Measurements from ENCODE around the gene CEP250.

Gene CEP250

DNA sequence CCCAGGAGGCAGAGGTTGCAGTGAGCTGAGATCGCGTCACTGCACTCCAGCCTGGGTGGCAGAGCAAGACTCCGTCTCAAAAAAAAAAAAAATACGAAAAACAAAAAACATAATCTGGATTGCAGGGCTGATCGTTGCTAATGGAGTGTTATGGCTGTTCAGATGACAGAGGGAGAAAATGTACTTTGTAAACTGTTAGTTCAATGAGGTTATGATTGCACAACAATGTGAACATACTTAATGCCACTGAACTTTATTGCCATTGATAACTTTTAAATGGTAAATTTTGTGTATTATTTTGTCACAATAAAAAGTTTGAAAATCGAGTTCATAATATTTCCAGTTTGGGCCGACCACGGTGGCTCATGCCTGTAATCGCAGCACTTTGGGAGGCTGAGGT is 63.6 kb downstream of the CEP250 start:
- Histone ChIP-seq H2BK120ac (ENCODE audit: low read depth, low read length) (no peak overlapping the region), H4K91ac (ENCODE audit: low read depth, low read length, poor library complexity) (no peak overlapping the region), H3K4me1 (ENCODE audit: control insufficient read depth in 2 of 2, insufficient read depth in 1 of 2, low read depth in 1 of 2, low read length in 2 of 2) (no peaks in the 10 kb centered on the region), H2BK12ac (ENCODE audit: low read length) (no peak overlapping the region), H2BK15ac (ENCODE audit: low read length) (no peak overlapping the region), H3K4me3 (ENCODE audit: low read length in 2 of 2) (no peak overlapping the region), H2AFZ (ENCODE audit: low read length) (no peak overlapping the region), H3K36me3 (replicated peaks in 1 of 2; ENCODE audit: control insufficient read depth in 2 of 2, insufficient read depth in 2 of 2, low read length in 2 of 2) (peaks cover 0 to 11% of the 10 kb centered on the region in 2 donors), H3K4me2 (ENCODE audit: insufficient read depth, low read length, poor library complexity, severe bottlenecking) (no peak overlapping the region), H3K27ac (replicated peaks; ENCODE audit: low read length) (no peak overlapping the region), H3K79me1 (ENCODE audit: low read depth, low read length) (no peaks in the 10 kb centered on the region), H3K9ac (ENCODE audit: low read depth, low read length, poor library complexity) (no peak overlapping the region), H3K4ac (ENCODE audit: low read length) (no peak overlapping the region), H4K8ac (ENCODE audit: low read depth, low read length) (no peak overlapping the region), H3K9me3 (replicated peaks in 1 of 2; ENCODE audit: control insufficient read depth in 2 of 2, insufficient read depth in 1 of 2, low read depth in 1 of 2, low read length in 2 of 2) (no peaks in the 10 kb centered on the region), H3K23ac (ENCODE audit: low read depth, low read length, poor library complexity) (no peak overlapping the region), H3K18ac (ENCODE audit: low read length) (no peak overlapping the region), H2BK5ac (ENCODE audit: low read length) (no peak overlapping the region), H3K14ac (ENCODE audit: low read length) (no peak overlapping the region), H3K27me3 (ENCODE audit: control insufficient read depth in 3 of 3, insufficient read depth in 3 of 3, low read depth in 1 of 3, low read length in 3 of 3) (no peaks in the 10 kb centered on the region), H2AK5ac (ENCODE audit: low read depth, low read length) (no peak overlapping the region)
- DNase-seq (ENCODE audit: low spot score), result no peak
- WGBS, 2 donors (ENCODE audit: extremely low coverage in 2 of 2, insufficient read length in 2 of 2, insufficient replicate concordance in 1 of 2), result no CpG with 5 or more reads among the region's 9 CpGs

DNA sequence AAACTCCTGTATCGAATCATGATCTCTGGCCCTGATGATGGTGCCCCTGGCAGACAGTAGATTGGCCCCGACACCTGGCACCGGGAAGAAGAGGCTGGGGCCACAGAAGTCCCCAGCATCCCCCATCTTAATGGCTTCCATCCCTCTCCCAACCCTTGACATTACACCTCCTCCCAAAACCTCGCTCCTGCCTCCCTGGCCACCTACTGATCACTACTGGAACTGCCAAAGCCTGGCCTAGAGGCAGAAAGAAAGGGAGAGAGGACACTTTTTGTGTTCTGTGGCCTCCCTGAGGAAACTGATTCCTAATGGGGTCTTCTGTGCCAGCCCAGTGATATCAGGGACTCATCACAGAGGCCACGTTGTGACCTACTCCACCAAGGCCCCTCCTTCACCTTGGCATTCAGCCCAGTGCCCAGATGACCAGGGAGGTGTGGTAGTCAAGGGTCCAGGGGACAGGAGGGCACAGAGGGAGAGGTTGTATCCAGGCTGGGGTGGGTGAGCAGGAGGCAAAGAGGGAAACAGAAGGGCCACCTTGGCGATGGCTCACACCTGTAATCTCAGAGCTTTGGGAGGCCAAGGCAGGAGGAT is 68.0 kb downstream of the CEP250 start:
- H2BK15ac ChIP-seq (ENCODE audit: low read length), result no peak overlapping the region

DNA sequence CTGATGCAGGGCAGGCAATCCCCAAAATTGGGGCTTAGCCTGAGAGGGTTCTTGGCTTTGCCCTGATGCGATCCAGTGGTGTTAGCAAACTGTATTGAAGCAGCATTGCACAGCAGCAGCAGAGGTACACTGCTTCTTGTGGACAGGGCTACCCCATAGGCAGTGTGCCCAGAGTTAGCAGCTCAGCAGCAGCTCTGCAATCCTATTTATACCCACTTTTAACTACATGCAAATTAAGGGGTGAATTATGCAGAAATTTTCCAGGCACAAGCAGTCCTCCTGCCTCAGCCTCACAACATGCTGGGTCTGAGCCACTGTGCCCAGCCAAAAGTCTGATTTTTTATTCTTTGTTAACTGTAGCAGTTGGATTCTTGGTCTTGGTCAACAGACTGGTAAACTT is 70.2 kb downstream of the CEP250 start:
- no CpG with 5 or more reads among the region's 1 CpG for WGBS, 2 donors (ENCODE audit: extremely low coverage in 2 of 2, insufficient read length in 2 of 2, insufficient replicate concordance in 1 of 2)
- H3K4me3 ChIP-seq (ENCODE audit: low read length in 2 of 2), result peak overlapping the region in 1 of 2 donors; percentile 30
- no peak overlapping the region for H2AFZ ChIP-seq (ENCODE audit: low read length)
- no peak overlapping the region for H3K4me2 ChIP-seq (ENCODE audit: insufficient read depth, low read length, poor library complexity, severe bottlenecking)
- H4K8ac ChIP-seq (ENCODE audit: low read depth, low read length), result no peak overlapping the region
- no peak overlapping the region for H3K18ac ChIP-seq (ENCODE audit: low read length)
- H3K27ac ChIP-seq (replicated peaks; ENCODE audit: low read length), result no peak overlapping the region
- H2AK5ac ChIP-seq (ENCODE audit: low read depth, low read length), result no peak overlapping the region
- no peak overlapping the region for H3K23ac ChIP-seq (ENCODE audit: low read depth, low read length, poor library complexity)
- H2BK12ac ChIP-seq (ENCODE audit: low read length), result no peak overlapping the region
- no peaks in the 10 kb centered on the region for H3K27me3 ChIP-seq (ENCODE audit: control insufficient read depth in 3 of 3, insufficient read depth in 3 of 3, low read depth in 1 of 3, low read length in 3 of 3)
- no peak overlapping the region for H4K91ac ChIP-seq (ENCODE audit: low read depth, low read length, poor library complexity)
- peaks cover 0 to 3% of the 10 kb centered on the region in 2 donors for H3K4me1 ChIP-seq (ENCODE audit: control insufficient read depth in 2 of 2, insufficient read depth in 1 of 2, low read depth in 1 of 2, low read length in 2 of 2)
- no peak for DNase-seq (ENCODE audit: low spot score)
- no peaks in the 10 kb centered on the region for H3K79me1 ChIP-seq (ENCODE audit: low read depth, low read length)
- no peaks in the 10 kb centered on the region for H3K36me3 ChIP-seq (replicated peaks in 1 of 2; ENCODE audit: control insufficient read depth in 2 of 2, insufficient read depth in 2 of 2, low read length in 2 of 2)
- no peak overlapping the region for H2BK120ac ChIP-seq (ENCODE audit: low read depth, low read length)
- H3K9ac ChIP-seq (ENCODE audit: low read depth, low read length, poor library complexity), result no peak overlapping the region
- no peak overlapping the region for H2BK15ac ChIP-seq (ENCODE audit: low read length)
- H3K9me3 ChIP-seq (replicated peaks in 1 of 2; ENCODE audit: control insufficient read depth in 2 of 2, insufficient read depth in 1 of 2, low read depth in 1 of 2, low read length in 2 of 2), result peaks cover 3 to 5% of the 10 kb centered on the region in 2 donors
- H3K14ac ChIP-seq (ENCODE audit: low read length), result no peak overlapping the region
- no peak overlapping the region for H3K4ac ChIP-seq (ENCODE audit: low read length)
- no peak overlapping the region for H2BK5ac ChIP-seq (ENCODE audit: low read length)

More for the DNA sequence above, 68.0 kb downstream of the CEP250 start:
- no peaks in the 10 kb centered on the region for H3K27me3 ChIP-seq (ENCODE audit: control insufficient read depth in 3 of 3, insufficient read depth in 3 of 3, low read depth in 1 of 3, low read length in 3 of 3)
- no peak overlapping the region for H4K8ac ChIP-seq (ENCODE audit: low read depth, low read length)
- H3K9me3 ChIP-seq (replicated peaks in 1 of 2; ENCODE audit: control insufficient read depth in 2 of 2, insufficient read depth in 1 of 2, low read depth in 1 of 2, low read length in 2 of 2), result peaks cover 3 to 5% of the 10 kb centered on the region in 2 donors
- no peak for DNase-seq (ENCODE audit: low spot score)
- peaks cover 0 to 3% of the 10 kb centered on the region in 2 donors for H3K4me1 ChIP-seq (ENCODE audit: control insufficient read depth in 2 of 2, insufficient read depth in 1 of 2, low read depth in 1 of 2, low read length in 2 of 2)
- H3K23ac ChIP-seq (ENCODE audit: low read depth, low read length, poor library complexity), result peak overlapping the region; percentile 4
- no peak overlapping the region for H3K4ac ChIP-seq (ENCODE audit: low read length)
- H2BK5ac ChIP-seq (ENCODE audit: low read length), result no peak overlapping the region
- H3K18ac ChIP-seq (ENCODE audit: low read length), result no peak overlapping the region
- no peaks in the 10 kb centered on the region for H3K79me1 ChIP-seq (ENCODE audit: low read depth, low read length)
- H3K27ac ChIP-seq (replicated peaks; ENCODE audit: low read length), result no peak overlapping the region
- no peaks in the 10 kb centered on the region for H3K36me3 ChIP-seq (replicated peaks in 1 of 2; ENCODE audit: control insufficient read depth in 2 of 2, insufficient read depth in 2 of 2, low read length in 2 of 2)
- H2BK120ac ChIP-seq (ENCODE audit: low read depth, low read length), result no peak overlapping the region
- H2BK12ac ChIP-seq (ENCODE audit: low read length), result no peak overlapping the region
- no CpG with 5 or more reads among the region's 6 CpGs for WGBS, 2 donors (ENCODE audit: extremely low coverage in 2 of 2, insufficient read length in 2 of 2, insufficient replicate concordance in 1 of 2)
- no peak overlapping the region for H3K9ac ChIP-seq (ENCODE audit: low read depth, low read length, poor library complexity)
- no peak overlapping the region for H3K14ac ChIP-seq (ENCODE audit: low read length)
- H2AFZ ChIP-seq (ENCODE audit: low read length), result no peak overlapping the region
- H3K4me2 ChIP-seq (ENCODE audit: insufficient read depth, low read length, poor library complexity, severe bottlenecking), result no peak overlapping the region
- H3K4me3 ChIP-seq (ENCODE audit: low read length in 2 of 2), result no peak overlapping the region
- no peak overlapping the region for H4K91ac ChIP-seq (ENCODE audit: low read depth, low read length, poor library complexity)
- no peak overlapping the region for H2AK5ac ChIP-seq (ENCODE audit: low read depth, low read length)

DNA sequence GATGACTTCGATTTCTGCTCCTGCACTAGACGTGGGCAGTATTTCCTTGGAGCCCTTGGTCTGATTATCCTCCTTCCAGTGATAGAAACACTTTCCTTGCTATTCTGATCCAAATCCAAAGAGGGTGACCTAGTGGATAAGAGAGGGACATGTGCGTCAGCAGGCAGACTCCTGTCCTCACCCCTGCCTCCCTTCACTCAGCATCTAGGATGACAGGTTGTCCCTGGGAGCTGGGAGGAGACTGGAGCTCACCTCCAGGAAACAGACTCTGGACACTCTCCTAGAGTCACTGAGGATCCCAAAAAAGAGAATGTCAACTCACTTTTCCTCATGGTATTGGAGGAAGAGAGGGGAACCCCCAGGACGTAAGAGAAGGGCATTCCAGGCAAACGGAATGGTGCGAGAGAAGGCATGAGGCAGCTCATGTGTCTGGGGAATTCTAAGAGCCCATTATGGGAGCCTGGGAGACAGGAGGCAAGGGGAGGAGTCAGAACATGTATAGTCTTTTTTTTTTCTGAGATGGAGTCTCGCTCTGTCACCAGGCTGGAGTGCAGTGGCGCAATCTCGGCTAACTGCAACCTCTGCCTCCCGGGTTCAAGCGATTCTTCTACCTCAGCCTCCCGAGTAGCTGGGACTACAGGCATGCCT is 71.8 kb downstream of the CEP250 start:
- Histone ChIP-seq H3K4ac (ENCODE audit: low read length) (no peak overlapping the region), H3K4me2 (ENCODE audit: insufficient read depth, low read length, poor library complexity, severe bottlenecking) (no peak overlapping the region), H3K14ac (ENCODE audit: low read length) (no peak overlapping the region), H2AK5ac (ENCODE audit: low read depth, low read length) (no peak overlapping the region), H3K27me3 (ENCODE audit: control insufficient read depth in 3 of 3, insufficient read depth in 3 of 3, low read depth in 1 of 3, low read length in 3 of 3) (no peaks in the 10 kb centered on the region), H3K9ac (ENCODE audit: low read depth, low read length, poor library complexity) (no peak overlapping the region), H3K79me1 (ENCODE audit: low read depth, low read length) (no peaks in the 10 kb centered on the region), H3K4me1 (ENCODE audit: control insufficient read depth in 2 of 2, insufficient read depth in 1 of 2, low read depth in 1 of 2, low read length in 2 of 2) (peaks cover 0 to 3% of the 10 kb centered on the region in 2 donors), H3K23ac (ENCODE audit: low read depth, low read length, poor library complexity) (no peak overlapping the region), H2BK12ac (ENCODE audit: low read length) (no peak overlapping the region), H2AFZ (ENCODE audit: low read length) (no peak overlapping the region), H3K36me3 (replicated peaks in 1 of 2; ENCODE audit: control insufficient read depth in 2 of 2, insufficient read depth in 2 of 2, low read length in 2 of 2) (no peaks in the 10 kb centered on the region), H4K91ac (ENCODE audit: low read depth, low read length, poor library complexity) (no peak overlapping the region), H2BK15ac (ENCODE audit: low read length) (no peak overlapping the region), H2BK5ac (ENCODE audit: low read length) (no peak overlapping the region), H3K9me3 (replicated peaks in 1 of 2; ENCODE audit: control insufficient read depth in 2 of 2, insufficient read depth in 1 of 2, low read depth in 1 of 2, low read length in 2 of 2) (peaks cover 3 to 5% of the 10 kb centered on the region in 2 donors), H3K18ac (ENCODE audit: low read length) (no peak overlapping the region), H3K27ac (replicated peaks; ENCODE audit: low read length) (no peak overlapping the region), H2BK120ac (ENCODE audit: low read depth, low read length) (no peak overlapping the region), H4K8ac (ENCODE audit: low read depth, low read length) (no peak overlapping the region), H3K4me3 (ENCODE audit: low read length in 2 of 2) (no peak overlapping the region)
- no peak for DNase-seq (ENCODE audit: low spot score)
- WGBS, 2 donors (ENCODE audit: extremely low coverage in 2 of 2, insufficient read length in 2 of 2, insufficient replicate concordance in 1 of 2), result no CpG with 5 or more reads among the region's 12 CpGs

Data from neuronal stem cell (in vitro differentiated cells).